ENCODE data around the gene STIM2. TPM values are rescaled to one million over a fixed set of nuclear protein-coding genes. Genes with fewer than 3 reads are reported as not detected.
A peak's percentile ranks its signal among the peaks of the same experiment; 100 is the strongest.

Gene STIM2
- total and polyA plus RNA-seq, 7 donors: 2.4 to 8.4 (median 4.9) TPM

DNA sequence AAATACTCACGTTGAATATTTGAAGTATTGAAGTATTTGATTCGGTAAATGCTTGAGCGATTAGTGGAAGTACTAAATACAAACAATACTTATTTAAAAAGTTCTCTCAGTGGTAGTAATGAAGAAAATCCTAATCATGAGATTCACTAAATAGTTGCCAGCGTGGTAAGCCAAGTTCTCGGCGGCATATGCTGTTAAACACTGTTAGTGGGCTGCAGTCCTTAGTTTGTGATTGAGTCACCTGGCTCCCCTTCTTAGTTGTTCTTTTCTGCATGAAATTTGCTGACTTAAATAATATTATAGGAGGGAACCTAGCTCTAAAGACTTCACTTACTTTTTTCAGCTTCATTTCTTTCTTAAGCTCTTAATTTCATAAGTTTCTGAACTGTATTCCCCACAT is 51.4 kb downstream of the STIM2 start:
- Histone ChIP-seq H3K27me3 (ENCODE audit: insufficient read depth in 3 of 3, low read length in 2 of 3) (no peaks in the 10 kb centered on the region), H3K9me3 (no peaks in the 10 kb centered on the region), H3K4me1 (peaks cover 16% of the 10 kb centered on the region), H3K36me3 (ENCODE audit: insufficient read depth in 1 of 2, low read depth in 1 of 2) (no peaks in the 10 kb centered on the region), H3K4me3 (no peak overlapping the region), H3K27ac (no peak overlapping the region)
- TF ChIP-seq, protein P1, sequence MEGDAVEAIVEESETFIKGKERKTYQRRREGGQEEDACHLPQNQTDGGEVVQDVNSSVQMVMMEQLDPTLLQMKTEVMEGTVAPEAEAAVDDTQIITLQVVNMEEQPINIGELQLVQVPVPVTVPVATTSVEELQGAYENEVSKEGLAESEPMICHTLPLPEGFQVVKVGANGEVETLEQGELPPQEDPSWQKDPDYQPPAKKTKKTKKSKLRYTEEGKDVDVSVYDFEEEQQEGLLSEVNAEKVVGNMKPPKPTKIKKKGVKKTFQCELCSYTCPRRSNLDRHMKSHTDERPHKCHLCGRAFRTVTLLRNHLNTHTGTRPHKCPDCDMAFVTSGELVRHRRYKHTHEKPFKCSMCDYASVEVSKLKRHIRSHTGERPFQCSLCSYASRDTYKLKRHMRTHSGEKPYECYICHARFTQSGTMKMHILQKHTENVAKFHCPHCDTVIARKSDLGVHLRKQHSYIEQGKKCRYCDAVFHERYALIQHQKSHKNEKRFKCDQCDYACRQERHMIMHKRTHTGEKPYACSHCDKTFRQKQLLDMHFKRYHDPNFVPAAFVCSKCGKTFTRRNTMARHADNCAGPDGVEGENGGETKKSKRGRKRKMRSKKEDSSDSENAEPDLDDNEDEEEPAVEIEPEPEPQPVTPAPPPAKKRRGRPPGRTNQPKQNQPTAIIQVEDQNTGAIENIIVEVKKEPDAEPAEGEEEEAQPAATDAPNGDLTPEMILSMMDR (IDR thresholded peaks at IDR 0.05): no peak
- no peak for ATAC-seq
- 70 to 88% (median 71%) methylated on average over 6 of the region's 6 CpGs for WGBS, 3 donors
- intact Hi-C loops (cut with DNase I): no loop called here
- DNase-seq: no peak

DNA sequence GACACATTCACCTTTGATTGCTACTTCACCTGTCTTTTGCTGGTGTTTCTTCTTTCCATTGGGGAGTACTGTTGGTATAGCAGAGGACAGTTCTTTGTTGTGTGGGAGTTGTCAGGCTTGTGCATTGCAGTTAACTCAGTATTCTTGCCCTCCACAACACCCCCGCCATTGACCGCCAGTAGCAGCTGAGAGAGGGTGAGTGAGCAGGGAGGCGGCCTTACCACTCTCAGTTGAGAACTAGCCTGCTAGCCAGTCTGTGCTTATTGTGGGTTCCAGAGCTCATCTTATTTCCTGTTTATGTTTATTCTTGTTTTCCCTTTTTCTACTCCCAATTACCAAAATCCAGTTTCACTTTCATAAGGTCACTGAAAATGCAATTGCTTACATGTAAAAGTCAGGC is 52.2 kb downstream of the STIM2 start:
- intact Hi-C loops (cut with DNase I): no loop called here
- Histone ChIP-seq H3K4me1 (peaks cover 9% of the 10 kb centered on the region), H3K27ac (no peak overlapping the region), H3K36me3 (ENCODE audit: insufficient read depth in 1 of 2, low read depth in 1 of 2) (no peaks in the 10 kb centered on the region), H3K27me3 (ENCODE audit: insufficient read depth in 3 of 3, low read length in 2 of 3) (no peaks in the 10 kb centered on the region), H3K4me3 (no peak overlapping the region), H3K9me3 (no peaks in the 10 kb centered on the region)
- no peak for DNase-seq
- 56 to 84% (median 61%) methylated on average over 3 of the region's 3 CpGs for WGBS, 3 donors
- ATAC-seq: no peak
- TF ChIP-seq, protein P1 (IDR thresholded peaks at IDR 0.05): no peak

DNA sequence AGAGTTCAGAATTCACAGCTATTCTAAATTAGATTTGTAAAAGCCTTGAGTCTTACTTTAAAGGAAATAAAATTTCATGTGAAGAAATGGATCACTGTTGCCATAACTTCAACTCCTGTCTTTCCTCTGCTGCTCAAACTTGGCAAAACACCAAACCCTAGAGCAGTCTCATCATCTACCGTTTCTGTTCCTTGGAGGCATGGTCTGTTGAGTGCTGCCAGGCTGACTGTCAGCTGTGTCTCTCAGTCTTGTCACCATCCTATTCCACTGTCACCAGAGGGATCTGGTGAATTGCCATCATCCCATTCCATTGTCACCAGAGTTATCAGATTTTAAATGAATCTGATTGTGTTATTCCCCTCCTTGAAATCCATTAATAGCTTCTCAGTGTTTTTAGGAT is 55.6 kb downstream of the STIM2 start:
- ATAC-seq (peak in 3 of 4 donors; percentile 64 to 76 (median 66)), DNase-seq (no peak)
- H3K27me3 ChIP-seq (ENCODE audit: insufficient read depth in 3 of 3, low read length in 2 of 3): no peaks in the 10 kb centered on the region
- peaks cover 5% of the 10 kb centered on the region for H3K4me1 ChIP-seq
- intact Hi-C loops (cut with DNase I): no loop called here
- H3K27ac ChIP-seq: no peak overlapping the region
- TF ChIP-seq, protein P1 (IDR thresholded peaks at IDR 0.05): no peak
- peaks cover 0 to 14% of the 10 kb centered on the region in 2 donors for H3K36me3 ChIP-seq (ENCODE audit: insufficient read depth in 1 of 2, low read depth in 1 of 2)
- WGBS, 3 donors: 0 to 3% (median 0%) methylated on average over 1 of the region's 1 CpG
- no peak overlapping the region for H3K4me3 ChIP-seq
- H3K9me3 ChIP-seq: no peaks in the 10 kb centered on the region

DNA sequence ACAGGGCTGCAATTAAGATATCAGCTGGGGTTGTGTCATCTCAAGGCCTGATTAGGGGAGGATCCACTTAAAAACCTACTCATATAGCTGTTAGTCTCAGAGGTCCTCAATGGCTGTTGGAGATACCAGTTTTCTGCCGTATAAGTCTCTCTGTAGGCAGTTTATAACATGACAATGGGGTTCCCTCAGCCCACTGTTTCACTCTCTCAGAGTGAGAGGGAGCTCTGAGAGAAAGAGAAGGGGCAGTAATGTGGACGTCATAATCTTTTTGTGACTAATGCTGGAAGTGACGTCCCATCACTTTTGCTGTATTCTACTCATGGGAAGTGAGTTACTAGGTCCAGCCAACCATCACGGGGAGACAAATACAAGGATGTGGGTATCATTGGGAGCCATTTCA is 70.3 kb downstream of the STIM2 start:
- Histone ChIP-seq H3K36me3 (ENCODE audit: insufficient read depth in 1 of 2, low read depth in 1 of 2) (no peaks in the 10 kb centered on the region), H3K27ac (no peak overlapping the region), H3K4me1 (no peaks in the 10 kb centered on the region), H3K9me3 (no peaks in the 10 kb centered on the region), H3K27me3 (ENCODE audit: insufficient read depth in 3 of 3, low read length in 2 of 3) (no peaks in the 10 kb centered on the region), H3K4me3 (no peak overlapping the region)
- no peak for ATAC-seq
- 78 to 92% (median 81%) methylated on average over 4 of the region's 4 CpGs for WGBS, 3 donors
- TF ChIP-seq, protein P1 (IDR thresholded peaks at IDR 0.05): no peak
- no peak for DNase-seq
- intact Hi-C loops (cut with DNase I): no loop called here

DNA sequence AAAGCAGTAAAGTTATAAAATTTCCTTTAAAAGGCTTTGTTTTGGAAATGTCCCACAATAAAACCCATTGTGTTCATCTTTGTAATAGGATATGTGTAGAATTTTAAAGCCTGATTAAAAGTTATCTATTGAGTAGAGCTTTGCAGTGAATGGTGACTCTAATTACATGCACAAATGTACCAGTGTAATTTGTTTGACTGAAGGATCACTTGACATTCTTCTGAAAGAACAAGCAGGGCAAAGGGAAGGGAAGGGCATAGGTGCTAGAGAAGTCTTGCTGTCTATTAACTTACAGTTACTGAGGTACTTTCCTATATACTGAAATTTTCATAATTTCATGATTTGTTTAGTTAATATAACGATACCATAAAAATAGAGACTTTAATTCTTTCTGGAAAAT is 70.8 kb downstream of the STIM2 start:
- DNase-seq: no peak
- Histone ChIP-seq H3K4me3 (no peak overlapping the region), H3K36me3 (ENCODE audit: insufficient read depth in 1 of 2, low read depth in 1 of 2) (no peaks in the 10 kb centered on the region), H3K27me3 (ENCODE audit: insufficient read depth in 3 of 3, low read length in 2 of 3) (no peaks in the 10 kb centered on the region), H3K4me1 (no peaks in the 10 kb centered on the region), H3K27ac (no peak overlapping the region), H3K9me3 (no peaks in the 10 kb centered on the region)
- intact Hi-C loops (cut with DNase I): no loop called here
- TF ChIP-seq, protein P1 (IDR thresholded peaks at IDR 0.05): no peak
- ATAC-seq: no peak
- WGBS, 3 donors: 93 to 95% (median 94%) methylated on average over 1 of the region's 1 CpG

Measured in psoas muscle (tissue), 8 donors.